AG04450 (cell line): ENCODE measurements around the gene THADA. TPM values are rescaled to one million over a fixed set of nuclear protein-coding genes. Genes with fewer than 3 reads are reported as not detected.

Experiments used
- CTCF ChIA-PET: fragments of 300-600, 350-600 bp; formaldehyde crosslinking; extraction: SDS; loops from one replicate; lab custom pipeline; 2022; ENCODE audit warnings: antibody characterized with exemption, inconsistent platforms; lab: Charles Lee
- POLR2A ChIA-PET: fragments of 350-600 bp; formaldehyde crosslinking; extraction: SDS; loops from one replicate; lab custom pipeline; 2021; ENCODE audit warnings: antibody characterized with exemption, inconsistent platforms; lab: Yijun Ruan, JAX
- DNase-seq: peaks from one replicate; pipeline ENCODE4 v3.0.0-alpha.2; 2011; ENCODE audit warnings: low read depth, low spot score
- H3K27ac ChIP-seq: one replicate; pipeline ENCODE4 v1.5.1; 2012; ENCODE audit warnings: low read depth, low read length, control low read depth
- H3K27me3 ChIP-seq: one replicate; pipeline ENCODE4 v1.6.0; 2012; ENCODE audit warnings: low read length; ENCODE audit not compliant: control insufficient read depth, insufficient read depth
- H3K4me3 ChIP-seq: 2 replicates; pipeline ENCODE4 v1.5.1; 2011; ENCODE audit warnings: mild to moderate bottlenecking, low read depth, low read length, control low read depth
- H3K9me3 ChIP-seq: 2 replicates; pipeline ENCODE4 v1.5.1; 2012; ENCODE audit warnings: low read length; ENCODE audit not compliant: control insufficient read depth, insufficient read depth
- polyA plus RNA-seq: library from polyadenylated mRNA; depleted of rRNA; stranded (reverse); fragments of >200 nt; gene quantifications from 2 replicates; pipeline ENCODE4 v1.2.3, GENCODE V29; 2011
- TF ChIP-seq, protein P1 (sequence below): IDR thresholded peaks from 2 replicates; pipeline ENCODE4 v1.5.1; 2011; ENCODE audit warnings: low read depth, low read length, control low read depth, inconsistent platforms

Gene THADA
- polyA plus RNA-seq, 1 experiment = 15.0 TPM

GRCh38 chr2:43372416-43373081 is 223.3 kb downstream of the THADA start:
- H3K9me3 ChIP-seq = no peaks in the 10 kb centered on the region
- TF ChIP-seq, protein P1, sequence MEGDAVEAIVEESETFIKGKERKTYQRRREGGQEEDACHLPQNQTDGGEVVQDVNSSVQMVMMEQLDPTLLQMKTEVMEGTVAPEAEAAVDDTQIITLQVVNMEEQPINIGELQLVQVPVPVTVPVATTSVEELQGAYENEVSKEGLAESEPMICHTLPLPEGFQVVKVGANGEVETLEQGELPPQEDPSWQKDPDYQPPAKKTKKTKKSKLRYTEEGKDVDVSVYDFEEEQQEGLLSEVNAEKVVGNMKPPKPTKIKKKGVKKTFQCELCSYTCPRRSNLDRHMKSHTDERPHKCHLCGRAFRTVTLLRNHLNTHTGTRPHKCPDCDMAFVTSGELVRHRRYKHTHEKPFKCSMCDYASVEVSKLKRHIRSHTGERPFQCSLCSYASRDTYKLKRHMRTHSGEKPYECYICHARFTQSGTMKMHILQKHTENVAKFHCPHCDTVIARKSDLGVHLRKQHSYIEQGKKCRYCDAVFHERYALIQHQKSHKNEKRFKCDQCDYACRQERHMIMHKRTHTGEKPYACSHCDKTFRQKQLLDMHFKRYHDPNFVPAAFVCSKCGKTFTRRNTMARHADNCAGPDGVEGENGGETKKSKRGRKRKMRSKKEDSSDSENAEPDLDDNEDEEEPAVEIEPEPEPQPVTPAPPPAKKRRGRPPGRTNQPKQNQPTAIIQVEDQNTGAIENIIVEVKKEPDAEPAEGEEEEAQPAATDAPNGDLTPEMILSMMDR = no peak
- ChIA-PET POLR2A (no interaction called here), CTCF (no interaction called here)
- no peak for DNase-seq
- no peak overlapping the region for H3K27ac ChIP-seq
- no peak overlapping the region for H3K4me3 ChIP-seq
- no peaks in the 10 kb centered on the region for H3K27me3 ChIP-seq

GRCh38 chr2:43370705-43371104 is 225.1 kb downstream of the THADA start:
- H3K27ac ChIP-seq = no peak overlapping the region
- no peak for DNase-seq
- no peaks in the 10 kb centered on the region for H3K27me3 ChIP-seq
- H3K4me3 ChIP-seq = no peak overlapping the region
- TF ChIP-seq, protein P1 = no peak
- POLR2A ChIA-PET = no interaction called here
- H3K9me3 ChIP-seq = no peaks in the 10 kb centered on the region
- CTCF ChIA-PET = interaction anchor here (1.0 to 1.6 kb wide), 2 partner anchors 9 to 142 kb away, joined by 4 to 5 read pairs; no protein-coding TSS in a partner anchor

GRCh38 chr2:43370146-43370545 is 225.7 kb downstream of the THADA start:
- Histone ChIP-seq H3K27ac (no peak overlapping the region), H3K27me3 (no peaks in the 10 kb centered on the region)

GRCh38 chr2:43368483-43369385 is 227.1 kb downstream of the THADA start:
- no peak overlapping the region for H3K27ac ChIP-seq
- no peaks in the 10 kb centered on the region for H3K27me3 ChIP-seq
- ChIA-PET POLR2A (interaction anchor here (0.6 kb wide), 1 partner anchor 142 kb away, joined by 3 read pairs; the partner anchor contains the start of gene ZFP36L2), CTCF (interaction anchor here (1.1 kb wide), 1 partner anchor 23 kb away, joined by 3 read pairs; no protein-coding TSS in a partner anchor)
- no peaks in the 10 kb centered on the region for H3K9me3 ChIP-seq
- TF ChIP-seq, protein P1 = no peak
- no peak for DNase-seq
- H3K4me3 ChIP-seq = no peak overlapping the region

More at GRCh38 chr2:43370146-43370545, 225.7 kb downstream of the THADA start:
- ChIA-PET POLR2A (no interaction called here), CTCF (interaction anchor here (1.6 kb wide), 1 partner anchor 141 kb away, joined by 5 read pairs; no protein-coding TSS in a partner anchor)
- TF ChIP-seq, protein P1 = no peak
- no peaks in the 10 kb centered on the region for H3K9me3 ChIP-seq
- no peak overlapping the region for H3K4me3 ChIP-seq
- DNase-seq = no peak
